HG03135 (cell line): ENCODE measurements around the gene CDC73.
A peak's percentile ranks its signal among the peaks of the same experiment; 100 is the strongest.

Experiments
- ATAC-seq: cut with Tn5 transposase; IDR thresholded peaks from one replicate; pipeline ENCODE4 v1.9.1; 2021; ENCODE audit warnings: mild to moderate bottlenecking, moderate library complexity; ENCODE audit not compliant: unreplicated experiment

The CDC73 gene

DNA sequence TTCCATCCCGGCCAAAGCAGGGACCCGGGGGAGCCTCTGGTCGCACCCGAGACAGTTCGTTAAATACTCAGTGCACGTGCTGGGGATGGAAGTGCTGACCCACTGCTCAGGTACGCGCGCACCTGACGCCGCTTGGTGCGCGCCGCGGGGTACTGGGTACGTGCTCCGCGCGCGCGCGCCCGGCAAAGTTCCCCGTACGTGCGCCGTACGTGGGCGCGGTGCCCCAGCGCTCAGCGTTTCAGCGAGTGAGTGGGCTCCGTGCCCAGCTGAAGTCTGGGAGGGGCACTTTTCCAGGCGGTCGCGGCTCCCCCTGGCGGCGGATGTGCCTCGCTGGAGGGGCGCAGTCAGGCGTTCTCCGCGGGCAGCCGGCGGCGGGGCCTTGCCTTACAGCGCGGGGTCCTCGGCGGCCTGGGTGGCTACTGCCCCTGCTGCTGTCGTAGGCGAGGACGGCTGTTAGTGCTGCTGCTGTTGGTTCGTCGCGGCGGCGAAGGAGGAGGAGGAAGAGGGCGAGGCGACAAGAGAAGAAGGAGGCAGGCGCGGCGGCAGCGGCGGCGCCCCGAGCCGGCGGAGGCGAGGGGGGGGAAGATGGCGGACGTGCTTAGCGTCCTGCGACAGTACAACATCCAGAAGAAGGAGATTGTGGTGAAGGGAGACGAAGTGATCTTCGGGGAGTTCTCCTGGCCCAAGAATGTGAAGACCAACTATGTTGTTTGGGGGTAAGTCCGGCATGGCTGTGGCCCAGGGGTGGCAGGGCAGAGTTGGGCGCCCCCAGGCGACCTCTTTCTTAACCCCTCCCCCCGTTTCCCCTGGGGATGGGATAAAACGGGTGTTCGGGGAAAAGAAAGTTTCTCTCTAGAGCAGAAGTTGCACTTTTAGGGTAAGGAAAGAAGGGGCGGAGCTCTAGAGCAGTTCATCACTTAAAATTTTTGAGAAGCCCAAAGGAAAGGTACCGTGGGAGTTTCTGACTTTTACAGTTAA is at the start of gene CDC73:
Gene CDC73, plus strand, starts transcription at position 416 of the 978 bp plus-strand sequence. Its CDS starts 170 bp downstream, at position 586.
- peak; percentile 96 for ATAC-seq

DNA sequence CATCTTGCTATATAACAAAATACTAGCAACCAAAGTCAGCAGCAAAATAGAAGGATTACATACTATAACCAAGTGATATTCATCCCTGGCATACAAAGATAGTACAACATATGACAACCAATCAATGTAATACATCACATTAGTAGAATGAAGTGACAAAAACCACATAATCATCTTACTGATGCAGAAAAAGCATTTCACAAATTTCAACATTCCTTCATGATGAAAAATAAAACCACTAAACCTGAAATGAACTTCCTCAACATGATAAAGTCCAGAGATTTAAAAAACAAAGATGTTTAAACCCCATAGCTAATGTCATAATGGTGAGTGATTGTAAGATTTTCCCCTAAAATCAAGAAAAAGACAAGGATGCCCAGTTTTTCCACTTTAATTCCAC is 43.8 kb upstream of the CDC73 start:
- no peak for ATAC-seq

DNA sequence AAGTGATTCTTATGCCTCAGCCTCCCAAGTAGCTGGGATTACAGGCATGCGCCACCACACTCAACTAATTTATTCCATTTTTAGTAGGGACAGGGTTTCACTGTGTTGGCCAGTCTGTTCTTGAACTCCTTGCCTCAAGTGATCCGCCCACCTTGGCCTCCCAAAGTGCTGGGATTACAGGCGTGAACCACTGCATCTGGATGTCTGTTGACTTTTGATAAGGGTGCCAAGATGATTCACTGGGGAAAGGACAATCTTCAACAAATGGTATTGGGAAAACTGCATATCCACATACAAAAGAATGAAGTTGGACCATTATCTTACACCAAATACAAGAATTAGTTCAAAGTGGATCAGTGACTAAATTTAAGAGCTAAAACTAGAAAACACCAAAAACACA is 42.6 kb upstream of the CDC73 start:
- no peak for ATAC-seq

DNA sequence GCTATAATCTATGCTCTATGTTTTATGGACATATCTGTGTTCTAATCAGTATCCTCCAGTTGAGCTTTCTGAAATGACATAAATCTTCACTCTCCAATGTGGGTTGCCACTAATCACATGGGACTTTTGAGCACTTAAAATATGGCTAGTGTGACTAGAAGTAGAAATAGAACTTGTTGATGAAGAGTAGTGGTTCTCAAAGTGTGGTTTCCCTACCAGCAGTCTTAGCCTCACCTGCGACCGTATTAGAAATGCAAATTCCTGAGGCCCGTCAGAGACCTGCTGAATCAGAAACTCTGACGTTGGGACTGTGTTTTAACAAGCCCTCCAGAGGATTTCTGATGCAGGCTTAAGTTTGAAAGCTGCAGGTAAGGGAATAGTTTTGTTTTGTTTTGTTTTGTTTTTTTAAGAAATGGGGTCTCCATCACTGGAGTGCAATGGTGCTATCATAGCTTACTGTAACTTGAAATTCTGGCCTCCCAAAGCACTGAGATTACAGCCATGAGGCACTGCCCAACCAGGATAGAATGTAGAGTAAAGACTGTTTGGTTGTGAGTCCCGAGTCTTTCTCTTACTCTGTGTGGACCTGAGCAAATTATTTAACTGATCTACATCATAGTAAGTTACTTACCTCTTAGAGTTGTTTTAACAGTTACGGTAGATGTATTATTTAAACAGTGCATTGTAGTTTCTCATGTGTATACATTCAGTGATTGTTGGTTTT is 38.3 kb upstream of the CDC73 start:
- ATAC-seq, result peak; percentile 93

DNA sequence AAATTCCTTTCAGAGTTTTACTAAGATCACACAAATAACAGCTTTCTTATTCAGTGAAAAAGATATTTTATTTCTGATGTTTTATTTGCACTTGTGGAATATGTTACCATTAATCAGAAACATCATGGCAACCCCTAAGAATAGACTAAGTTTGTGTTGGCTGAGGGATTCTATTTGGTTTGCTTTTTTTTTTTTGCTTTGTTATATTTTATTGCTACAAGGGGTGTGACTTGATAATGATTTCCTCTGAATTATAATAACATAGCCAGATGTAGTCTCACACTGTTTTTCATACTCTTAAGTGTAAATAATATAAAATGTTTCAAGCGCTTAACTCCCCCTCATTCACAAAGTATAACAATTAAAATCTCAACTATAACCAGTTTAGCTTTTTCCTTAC is 36.6 kb upstream of the CDC73 start:
- no peak for ATAC-seq

DNA sequence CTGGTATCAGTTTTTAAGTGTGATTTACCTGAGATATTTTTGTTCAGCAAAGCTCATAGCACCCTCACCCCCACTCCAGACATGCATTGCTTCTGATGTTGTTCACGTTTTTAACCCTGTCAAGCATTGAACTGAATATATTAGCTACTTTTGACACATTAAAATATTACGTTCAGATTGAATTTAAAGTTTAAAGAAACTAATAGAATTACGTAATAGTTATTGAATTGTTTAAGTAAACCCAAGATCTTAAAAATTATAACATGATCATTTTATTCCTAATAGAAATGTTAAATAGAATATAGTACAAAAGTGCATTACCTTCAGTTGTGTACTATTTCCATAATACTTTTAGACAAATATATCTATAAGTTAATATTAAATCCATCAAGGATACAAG is 35.5 kb upstream of the CDC73 start:
- ATAC-seq, result no peak

DNA sequence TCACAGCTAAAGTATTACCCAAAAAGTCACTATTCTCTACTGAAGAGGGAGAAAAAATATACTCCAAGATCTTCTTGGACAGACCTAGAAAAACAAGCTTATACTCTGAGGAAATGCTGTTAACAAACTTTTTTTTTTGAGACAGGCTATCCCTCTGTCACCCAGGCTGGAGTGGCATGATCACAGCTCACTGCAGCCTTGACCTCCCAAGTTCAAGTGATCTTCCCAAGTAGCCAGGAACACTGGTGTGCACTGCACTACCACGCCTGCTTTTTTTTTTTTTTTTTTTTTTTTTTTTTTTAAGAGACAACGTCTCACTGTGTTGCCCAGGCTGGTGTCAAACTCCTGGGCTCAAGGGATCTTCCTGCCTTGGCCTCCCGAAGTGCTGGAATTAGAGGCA is 33.9 kb upstream of the CDC73 start:
- no peak for ATAC-seq

DNA sequence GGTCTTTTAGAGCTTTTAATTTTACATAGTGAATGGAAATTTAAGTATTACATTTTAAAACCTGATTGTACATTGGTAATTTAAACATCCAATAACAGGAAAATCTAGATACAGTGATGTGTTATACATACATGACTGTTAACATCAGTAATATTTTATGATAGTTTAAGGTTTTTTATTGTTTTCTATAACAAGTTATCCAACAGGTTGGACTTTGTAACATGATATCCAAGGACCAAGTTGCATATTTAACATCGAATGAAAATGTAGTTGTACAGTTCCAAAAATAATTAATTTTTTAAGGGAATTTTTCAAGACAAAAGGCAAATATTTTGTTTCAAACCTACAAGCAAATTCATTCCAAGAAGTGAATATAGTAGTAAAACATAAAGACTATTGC is 31.0 kb upstream of the CDC73 start:
- no peak for ATAC-seq

DNA sequence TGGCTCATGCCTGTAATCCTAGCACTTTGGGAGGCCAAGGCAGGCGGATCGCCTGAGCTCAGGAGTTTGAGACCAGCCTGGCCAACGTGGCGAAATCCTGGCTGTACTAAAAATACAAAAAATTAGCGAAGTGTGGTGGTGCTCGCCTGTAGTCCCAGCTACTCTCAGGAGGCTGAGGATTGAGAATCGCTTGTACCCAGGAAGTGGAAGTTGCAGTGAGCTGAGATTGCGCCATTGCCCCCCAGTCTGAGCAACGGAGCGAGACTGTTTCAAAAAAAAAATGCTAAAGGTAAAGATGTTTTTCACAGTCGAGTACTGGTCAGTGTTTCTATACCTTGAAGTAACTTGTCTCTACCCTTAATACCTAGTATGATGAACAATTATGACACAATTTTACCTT is 27.7 kb upstream of the CDC73 start:
- no peak for ATAC-seq

DNA sequence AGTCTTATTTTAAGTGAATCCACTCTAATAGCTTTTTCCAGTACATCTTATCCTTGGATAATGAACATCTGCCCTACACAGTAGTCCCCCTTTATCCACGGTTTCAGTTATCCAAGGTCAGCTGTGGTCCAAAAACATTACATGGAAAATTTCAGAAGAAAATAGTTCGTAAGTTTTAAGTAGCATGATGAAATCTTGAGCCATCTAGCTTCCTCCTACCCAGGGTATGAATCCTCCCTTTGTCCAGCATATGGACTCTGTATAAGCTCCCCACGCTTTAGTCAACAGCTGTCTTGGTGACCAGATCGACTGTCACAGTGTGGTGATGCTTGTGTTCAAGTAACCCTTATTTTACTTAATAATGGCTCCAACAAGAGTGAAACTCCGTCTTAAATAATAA is 19.2 kb upstream of the CDC73 start:
- ATAC-seq, result no peak

DNA sequence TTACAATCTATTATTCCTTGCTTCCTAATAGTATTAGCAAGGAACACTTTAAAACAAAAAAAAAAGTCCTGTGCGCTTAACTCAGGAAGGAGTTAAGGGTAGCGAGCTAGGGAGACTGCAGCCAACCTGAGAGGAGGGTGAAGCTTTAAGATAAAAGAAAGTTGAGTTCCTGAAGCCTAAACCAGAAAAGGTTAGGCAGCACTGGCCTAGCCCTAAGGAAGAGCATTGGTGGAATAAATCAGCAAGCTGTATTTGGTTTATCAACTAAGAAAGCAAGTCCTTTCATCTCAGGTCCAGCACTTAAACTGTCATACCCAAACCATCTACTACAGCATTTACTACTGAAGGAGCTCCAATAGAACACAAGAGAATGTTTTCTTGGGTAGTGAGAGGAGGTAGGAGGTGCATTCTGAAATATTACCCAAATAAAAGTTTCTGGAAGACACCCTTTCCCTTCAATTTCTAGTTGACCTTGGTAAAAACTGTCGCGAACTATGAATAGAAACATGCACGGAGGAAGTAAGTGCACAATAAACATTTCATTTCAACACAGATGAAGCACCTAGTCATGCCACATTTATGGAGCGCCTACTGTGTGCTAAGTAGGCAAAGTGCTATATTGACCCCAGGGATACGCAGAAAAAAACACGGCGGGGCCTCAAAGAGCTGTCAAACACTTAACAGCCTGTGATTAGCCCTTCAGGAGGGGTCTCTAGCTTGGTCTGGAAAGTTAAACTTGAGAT is 17.9 kb upstream of the CDC73 start:
- ATAC-seq, result no peak

DNA sequence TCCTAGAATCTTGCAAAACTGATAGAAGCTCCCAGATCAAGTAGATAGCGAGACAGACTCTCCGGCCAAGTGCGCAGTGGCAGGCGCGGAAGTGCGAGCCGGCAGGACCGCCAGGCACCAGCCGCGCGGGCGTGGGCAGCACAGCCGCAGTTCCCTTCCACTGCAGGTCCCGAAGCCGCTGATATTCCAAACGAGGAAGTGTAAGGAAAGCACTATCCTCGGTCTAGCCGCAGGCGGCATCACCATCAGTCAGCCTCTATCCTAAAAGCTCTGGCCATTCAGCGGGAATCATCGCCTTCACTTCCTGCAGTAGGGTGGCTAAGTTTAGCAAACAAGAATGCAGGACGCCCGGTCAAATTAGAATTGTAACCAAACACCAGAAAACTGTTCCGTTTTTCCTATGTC is 17.3 kb upstream of the CDC73 start:
- ATAC-seq, result peak; percentile 46

DNA sequence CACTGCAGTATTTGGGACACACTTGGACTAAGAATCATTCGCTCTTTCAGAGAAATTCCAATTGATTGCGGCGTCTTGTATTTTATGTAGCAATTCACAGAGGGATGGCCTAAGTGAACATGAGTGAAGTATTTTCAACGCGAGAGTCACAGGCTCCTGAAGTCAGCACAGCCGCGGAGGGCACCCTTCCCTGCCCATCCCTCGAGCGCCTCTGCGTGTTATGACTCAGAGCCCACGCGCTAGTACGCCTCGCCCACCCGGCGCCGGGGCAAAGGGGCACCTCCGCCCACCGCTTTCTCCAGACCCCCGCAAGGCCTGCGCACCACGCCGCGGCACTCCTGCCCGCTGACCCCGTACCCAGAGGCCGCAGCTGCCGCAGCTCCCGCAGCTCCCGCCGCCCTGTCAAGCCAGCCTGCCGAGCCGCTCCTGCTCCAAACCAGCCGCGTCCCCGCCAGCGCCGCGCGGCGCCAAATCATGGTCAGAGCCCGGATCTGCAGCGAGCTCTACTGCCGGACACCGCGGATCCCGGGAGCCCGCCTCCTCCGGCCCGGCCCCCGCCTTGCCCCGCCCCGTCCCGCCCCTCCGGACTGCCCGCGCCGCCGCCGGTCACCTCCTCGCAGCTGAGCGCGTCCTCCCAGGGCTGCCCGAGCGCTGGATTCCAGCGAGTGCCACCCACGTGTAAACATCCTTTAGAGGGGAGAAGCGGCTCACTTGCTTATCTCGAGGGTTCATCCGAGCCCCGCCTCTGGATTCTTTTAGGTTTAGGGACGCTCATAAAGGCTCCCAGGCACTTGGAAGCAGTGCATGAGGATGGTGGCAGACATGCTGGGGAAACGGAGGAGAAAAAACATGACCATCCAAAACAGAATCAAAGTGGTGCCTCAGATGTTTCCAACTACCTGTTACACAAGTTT is 16.7 kb upstream of the CDC73 start, which contains the start of gene GLRX2:
Gene GLRX2, minus strand, starts transcription at position 508 of the 914 bp plus-strand sequence. Its CDS starts 32 bp downstream, at position 476.
- peak; percentile 92 for ATAC-seq

DNA sequence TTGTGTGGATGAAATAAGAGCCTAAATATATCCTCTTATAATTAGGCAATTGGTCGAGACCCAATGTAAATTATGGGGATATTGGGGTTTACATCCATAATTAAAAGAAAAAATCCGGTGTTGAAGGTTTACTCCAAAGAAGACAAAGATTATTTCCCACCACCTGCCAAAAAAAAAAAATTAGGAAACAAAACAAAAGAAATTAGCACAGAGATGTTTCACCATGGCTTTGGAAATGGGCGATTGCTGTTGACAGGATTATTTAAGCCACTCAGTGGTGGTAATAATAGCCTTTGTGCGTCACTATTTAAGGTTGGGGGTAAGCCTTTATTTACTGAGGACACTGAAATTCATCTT is 16.0 kb upstream of the CDC73 start:
- no peak for ATAC-seq

DNA sequence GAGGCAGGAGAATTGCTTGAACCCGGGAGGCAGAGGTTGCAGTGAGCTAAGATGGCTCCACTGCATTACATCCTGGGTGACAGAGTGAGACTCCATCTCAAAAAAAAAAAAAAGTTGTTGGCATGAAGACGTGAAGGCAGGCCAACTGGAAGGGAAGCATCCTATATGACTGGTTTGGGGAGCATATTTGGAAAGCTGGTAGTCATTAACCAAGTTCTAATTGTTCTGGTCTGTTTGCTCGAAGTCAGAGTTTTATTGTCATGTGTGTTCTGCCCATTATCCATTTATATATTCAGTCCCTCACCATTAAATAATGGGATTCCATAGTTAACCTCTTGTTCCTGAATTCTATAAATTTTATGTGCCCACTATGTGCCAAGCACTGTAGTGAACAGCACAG is 13.4 kb upstream of the CDC73 start:
- ATAC-seq, result no peak

DNA sequence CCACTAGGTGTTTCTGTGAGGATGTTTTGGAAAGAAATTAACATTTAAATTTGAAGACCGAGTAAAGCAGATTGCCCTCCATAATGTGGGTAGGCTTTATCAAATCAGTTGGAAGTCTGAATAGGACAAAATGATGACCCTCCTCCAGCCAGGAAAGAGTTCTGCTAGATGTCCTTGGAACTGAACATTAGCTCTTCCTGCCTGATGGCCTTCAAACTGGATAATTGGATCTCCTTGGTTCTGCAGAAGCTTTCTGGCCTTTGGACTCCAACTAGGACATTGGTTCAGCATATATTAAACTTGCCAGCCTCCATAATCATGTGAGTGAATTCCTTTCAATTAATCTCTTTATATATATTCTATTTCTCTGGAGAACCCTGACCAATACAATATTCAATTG is 12.2 kb upstream of the CDC73 start:
- ATAC-seq, result no peak

DNA sequence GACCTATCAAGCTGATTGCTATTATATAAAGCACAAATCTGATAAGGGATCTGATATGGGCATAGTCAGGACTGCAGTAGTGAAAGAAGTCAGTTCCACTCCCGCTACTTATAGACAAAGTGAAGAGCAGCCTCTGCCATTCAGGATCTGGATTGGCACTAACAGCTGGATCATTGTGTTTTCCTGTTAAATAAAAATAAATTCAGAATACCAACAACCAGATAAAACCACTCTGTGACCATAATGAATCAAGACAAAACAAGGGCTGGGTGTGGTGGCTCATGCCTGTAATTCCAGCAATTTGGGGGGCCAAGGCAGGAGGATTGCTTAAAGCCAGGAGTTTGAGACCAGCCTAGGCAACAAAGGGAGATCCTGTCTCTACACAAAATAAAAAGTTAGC is 11.6 kb upstream of the CDC73 start:
- ATAC-seq, result no peak

DNA sequence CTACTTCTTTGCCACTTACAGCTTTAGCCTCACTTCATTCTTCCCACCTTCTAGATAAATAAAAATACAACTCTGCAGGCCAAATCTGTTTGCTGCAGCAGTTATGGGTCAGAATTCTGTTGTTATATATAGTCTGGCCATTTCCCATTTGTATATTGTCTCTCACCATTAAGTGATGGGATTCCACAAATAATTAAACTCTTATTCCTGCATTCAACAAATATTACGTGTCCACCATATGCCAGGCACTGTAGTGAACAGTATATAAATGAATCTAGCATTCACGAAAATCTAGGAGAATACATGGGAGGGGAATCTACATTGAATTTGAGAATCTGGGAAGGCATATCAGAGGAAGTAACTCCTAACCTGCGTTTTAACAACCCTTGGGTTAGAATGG is 11.0 kb upstream of the CDC73 start:
- ATAC-seq, result no peak

DNA sequence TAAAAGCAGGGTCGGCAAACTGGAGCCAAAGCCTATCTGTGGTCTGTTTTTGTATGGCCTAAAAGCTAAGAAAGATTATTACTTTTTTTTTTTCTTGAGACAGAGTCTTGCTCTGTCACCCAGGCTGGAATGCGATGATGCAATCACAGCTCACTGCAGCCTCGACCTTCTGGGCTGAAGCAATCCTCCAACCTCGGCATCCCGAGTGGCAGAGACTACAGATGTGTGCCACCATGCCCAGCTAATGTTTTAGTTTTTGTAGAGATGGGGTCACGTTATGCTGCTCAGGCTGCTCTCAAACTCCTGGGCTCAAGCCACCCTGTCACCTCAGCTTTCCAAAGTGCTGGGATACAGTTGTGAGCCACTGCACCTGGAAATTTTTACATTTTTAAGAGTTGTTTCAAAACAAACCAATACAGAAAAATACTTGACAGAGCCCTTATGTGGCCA is 10.2 kb upstream of the CDC73 start:
- no peak for ATAC-seq
